Measurements from ENCODE around the gene LUC7L3. TPM values are rescaled to one million over a fixed set of nuclear protein-coding genes. Genes with fewer than 3 reads are reported as not detected.
A peak's percentile ranks its signal among the peaks of the same experiment; 100 is the strongest.

Gene LUC7L3
- total and polyA plus RNA-seq, 5 donors: 61.7 to 76.7 (median 67.5) TPM

- ATAC-seq: peak; percentile 77 to 82
- Histone ChIP-seq H3K4me3 (ENCODE audit: low read length) (no peak overlapping the region), H3K9me3 (ENCODE audit: control insufficient read depth, low read length) (no peaks in the 10 kb centered on the region), H3K27ac (ENCODE audit: low read length) (peak overlapping the region; percentile 82), H3K27me3 (ENCODE audit: control insufficient read depth, insufficient read depth) (no peaks in the 10 kb centered on the region), H3K4me1 (ENCODE audit: control insufficient read depth, insufficient read depth, low read length) (peaks cover 5% of the 10 kb centered on the region)
- DNase-seq: peak; percentile 81 to 83 (median 82)
- intact Hi-C loops (cut with DNase I): loop anchor here in 3 of 4 donors (5.0 to 10.0 kb wide), 3 partner anchors 49 to 202 kb away; no protein-coding TSS in a partner anchor
- WGBS: 45% methylated on average over 14 of the region's 14 CpGs
These were observed 32.8 kb upstream of the LUC7L3 start for GRCh38 chr17:50686494-50687199.

- H3K4me3 ChIP-seq (ENCODE audit: low read length): no peak overlapping the region
- WGBS: 89% methylated on average over 16 of the region's 16 CpGs
- H3K27ac ChIP-seq (ENCODE audit: low read length): peak overlapping the region; percentile 82
- ATAC-seq (peak; percentile 19 to 48), DNase-seq (peak in 1 of 3 donors; percentile 42)
- H3K4me1 ChIP-seq (ENCODE audit: control insufficient read depth, insufficient read depth, low read length): peaks cover 5% of the 10 kb centered on the region
- H3K9me3 ChIP-seq (ENCODE audit: control insufficient read depth, low read length): no peaks in the 10 kb centered on the region
- H3K27me3 ChIP-seq (ENCODE audit: control insufficient read depth, insufficient read depth): no peaks in the 10 kb centered on the region
- intact Hi-C loops (cut with DNase I): loop anchor here in 3 of 4 donors (5.0 to 10.0 kb wide), 3 partner anchors 50 to 203 kb away; no protein-coding TSS in a partner anchor
These were observed 32.0 kb upstream of the LUC7L3 start for GRCh38 chr17:50687200-50688066.

GRCh38 chr17:50688245-50688644 is 31.2 kb upstream of the LUC7L3 start:
- ATAC-seq: no peak
- no peak overlapping the region for H3K27ac ChIP-seq (ENCODE audit: low read length)
- H3K9me3 ChIP-seq (ENCODE audit: control insufficient read depth, low read length): no peaks in the 10 kb centered on the region
- WGBS: 96% methylated on average over 3 of the region's 3 CpGs
- DNase-seq: no peak
- H3K27me3 ChIP-seq (ENCODE audit: control insufficient read depth, insufficient read depth): no peaks in the 10 kb centered on the region
- H3K4me3 ChIP-seq (ENCODE audit: low read length): no peak overlapping the region
- intact Hi-C loops (cut with DNase I): loop anchor here in 3 of 4 donors (5.0 to 10.0 kb wide), 3 partner anchors 51 to 203 kb away; no protein-coding TSS in a partner anchor
- H3K4me1 ChIP-seq (ENCODE audit: control insufficient read depth, insufficient read depth, low read length): peaks cover 5% of the 10 kb centered on the region

GRCh38 chr17:50689251-50689650 is 30.2 kb upstream of the LUC7L3 start:
- WGBS: 60% methylated on average over 4 of the region's 4 CpGs
- intact Hi-C loops (cut with DNase I): loop anchor here in 3 of 4 donors (5.0 to 10.0 kb wide), 3 partner anchors 52 to 204 kb away; no protein-coding TSS in a partner anchor
- Histone ChIP-seq H3K4me1 (ENCODE audit: control insufficient read depth, insufficient read depth, low read length) (peaks cover 5% of the 10 kb centered on the region), H3K27ac (ENCODE audit: low read length) (no peak overlapping the region), H3K27me3 (ENCODE audit: control insufficient read depth, insufficient read depth) (no peaks in the 10 kb centered on the region), H3K4me3 (ENCODE audit: low read length) (no peak overlapping the region), H3K9me3 (ENCODE audit: control insufficient read depth, low read length) (no peaks in the 10 kb centered on the region)
- no peak for ATAC-seq
- no peak for DNase-seq

- Histone ChIP-seq H3K9me3 (ENCODE audit: control insufficient read depth, low read length) (no peaks in the 10 kb centered on the region), H3K27me3 (ENCODE audit: control insufficient read depth, insufficient read depth) (no peaks in the 10 kb centered on the region), H3K27ac (ENCODE audit: low read length) (no peak overlapping the region), H3K4me1 (ENCODE audit: control insufficient read depth, insufficient read depth, low read length) (peaks cover 5% of the 10 kb centered on the region), H3K4me3 (ENCODE audit: low read length) (no peak overlapping the region)
- no peak for DNase-seq
- no peak for ATAC-seq
- intact Hi-C loops (cut with DNase I): loop anchor here in 3 of 4 donors (5.0 to 10.0 kb wide), 3 partner anchors 53 to 205 kb away; no protein-coding TSS in a partner anchor
- 69% methylated on average over 19 of the region's 19 CpGs for WGBS
These were observed 29.2 kb upstream of the LUC7L3 start for GRCh38 chr17:50689956-50690886.

- H3K27ac ChIP-seq (ENCODE audit: low read length): no peak overlapping the region
- peaks cover 5% of the 10 kb centered on the region for H3K4me1 ChIP-seq (ENCODE audit: control insufficient read depth, insufficient read depth, low read length)
- intact Hi-C loops (cut with DNase I): no loop called here
These were observed 28.4 kb upstream of the LUC7L3 start for GRCh38 chr17:50690887-50691549.

GRCh38 chr17:50691550-50692447 is 27.6 kb upstream of the LUC7L3 start:
- H3K27ac ChIP-seq (ENCODE audit: low read length): no peak overlapping the region
- DNase-seq (no peak), ATAC-seq (no peak)
- peaks cover 2% of the 10 kb centered on the region for H3K4me1 ChIP-seq (ENCODE audit: control insufficient read depth, insufficient read depth, low read length)
- no peak overlapping the region for H3K4me3 ChIP-seq (ENCODE audit: low read length)
- whole genome bisulfite sequencing: 60% methylated on average over 6 of the region's 6 CpGs
- intact Hi-C loops (cut with DNase I): no loop called here
- no peaks in the 10 kb centered on the region for H3K27me3 ChIP-seq (ENCODE audit: control insufficient read depth, insufficient read depth)
- no peaks in the 10 kb centered on the region for H3K9me3 ChIP-seq (ENCODE audit: control insufficient read depth, low read length)

More at GRCh38 chr17:50690887-50691549, 28.4 kb upstream of the LUC7L3 start:
- no peak for ATAC-seq
- no peak overlapping the region for H3K4me3 ChIP-seq (ENCODE audit: low read length)
- H3K27me3 ChIP-seq (ENCODE audit: control insufficient read depth, insufficient read depth): no peaks in the 10 kb centered on the region
- H3K9me3 ChIP-seq (ENCODE audit: control insufficient read depth, low read length): no peaks in the 10 kb centered on the region
- 71% methylated on average over 9 of the region's 9 CpGs for WGBS
- no peak for DNase-seq

GRCh38 chr17:50692448-50693035 is 26.9 kb upstream of the LUC7L3 start:
- ATAC-seq (no peak), DNase-seq (no peak)
- Histone ChIP-seq H3K4me3 (ENCODE audit: low read length) (no peak overlapping the region), H3K9me3 (ENCODE audit: control insufficient read depth, low read length) (no peaks in the 10 kb centered on the region), H3K27me3 (ENCODE audit: control insufficient read depth, insufficient read depth) (no peaks in the 10 kb centered on the region), H3K27ac (ENCODE audit: low read length) (no peak overlapping the region), H3K4me1 (ENCODE audit: control insufficient read depth, insufficient read depth, low read length) (no peaks in the 10 kb centered on the region)
- intact Hi-C loops (cut with DNase I): no loop called here
- 80% methylated on average over 6 of the region's 6 CpGs for WGBS

GRCh38 chr17:50693036-50693682 is 26.2 kb upstream of the LUC7L3 start:
- no peak for ATAC-seq
- intact Hi-C loops (cut with DNase I): no loop called here
- no peaks in the 10 kb centered on the region for H3K9me3 ChIP-seq (ENCODE audit: control insufficient read depth, low read length)
- no peak overlapping the region for H3K4me3 ChIP-seq (ENCODE audit: low read length)
- DNase-seq: no peak
- 88% methylated on average over 5 of the region's 5 CpGs for WGBS
- no peaks in the 10 kb centered on the region for H3K4me1 ChIP-seq (ENCODE audit: control insufficient read depth, insufficient read depth, low read length)
- no peak overlapping the region for H3K27ac ChIP-seq (ENCODE audit: low read length)
- H3K27me3 ChIP-seq (ENCODE audit: control insufficient read depth, insufficient read depth): no peaks in the 10 kb centered on the region

Measured in right cardiac atrium (tissue), 5 donors.